NCI-H69 (cell line): ENCODE results near the gene EFCAB14.
"Not testable (repeated sequence)": the region's sequence is repeated elsewhere in the genome, so short reads cannot be mapped to it uniquely, and the experiment has no call there.

Source experiments
- DNase-seq: peaks from one replicate; lab custom pipeline; 2025; lab: John Stamatoyannopoulos, UW

The EFCAB14 gene

DNA sequence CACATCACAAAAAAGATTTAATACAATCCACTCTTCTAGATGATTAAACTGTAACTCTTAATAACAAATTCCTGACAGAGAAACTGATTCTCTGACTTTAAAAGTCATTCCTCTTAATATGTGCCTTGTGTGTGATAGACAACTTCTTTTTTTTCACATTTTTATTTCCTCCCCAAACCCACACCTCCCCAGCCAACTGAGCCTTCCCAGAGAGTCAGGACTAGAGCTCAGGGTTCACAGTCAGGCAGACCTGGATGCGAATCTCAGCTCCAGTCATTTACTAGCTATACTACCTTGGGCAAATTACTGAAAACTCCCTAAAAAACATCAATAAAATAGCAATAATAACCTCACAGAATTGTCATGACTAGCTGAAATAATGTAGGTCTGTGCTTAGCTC, 64.9 kb downstream of the EFCAB14 start:
- no peak for DNase-seq

DNA sequence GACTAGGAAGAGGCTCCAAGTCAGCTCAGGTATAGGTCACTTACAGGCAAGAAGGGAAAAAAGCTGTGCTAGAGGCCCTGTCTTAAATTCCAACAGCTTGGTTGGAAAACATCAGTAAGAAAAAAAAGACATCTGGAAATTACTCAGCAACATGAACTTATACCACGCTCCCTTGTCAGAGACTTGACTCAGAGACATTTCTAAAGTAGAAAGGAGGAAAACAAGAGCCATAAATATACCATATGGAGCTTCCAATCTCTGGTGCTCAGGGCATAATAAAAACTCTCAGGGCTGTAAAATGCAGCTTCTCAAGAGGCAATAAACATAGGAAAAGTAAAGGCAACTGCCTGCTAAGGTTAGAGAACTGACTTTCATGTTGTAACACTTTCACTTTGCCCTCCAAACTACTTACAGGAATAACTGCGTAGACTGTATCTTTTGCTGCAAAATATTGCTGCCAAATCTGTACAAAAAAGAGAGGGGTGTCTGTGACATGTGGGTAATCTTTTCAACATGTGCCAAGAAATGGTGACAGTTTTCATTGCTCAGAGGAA, 65.4 kb downstream of the EFCAB14 start:
- DNase-seq: no peak

- no peak for DNase-seq
These were observed 66.4 kb downstream of the EFCAB14 start for GRCh38 chr1:46652321-46653100.

- DNase-seq: not testable (repeated sequence)
These were observed 67.8 kb downstream of the EFCAB14 start for GRCh38 chr1:46651152-46651551.

GRCh38 chr1:46650491-46650890, 68.4 kb downstream of the EFCAB14 start:
- no peak for DNase-seq

GRCh38 chr1:46649764-46650163, 69.2 kb downstream of the EFCAB14 start:
- DNase-seq: no peak

GRCh38 chr1:46647611-46648010, 71.3 kb downstream of the EFCAB14 start:
- DNase-seq: no peak

DNA sequence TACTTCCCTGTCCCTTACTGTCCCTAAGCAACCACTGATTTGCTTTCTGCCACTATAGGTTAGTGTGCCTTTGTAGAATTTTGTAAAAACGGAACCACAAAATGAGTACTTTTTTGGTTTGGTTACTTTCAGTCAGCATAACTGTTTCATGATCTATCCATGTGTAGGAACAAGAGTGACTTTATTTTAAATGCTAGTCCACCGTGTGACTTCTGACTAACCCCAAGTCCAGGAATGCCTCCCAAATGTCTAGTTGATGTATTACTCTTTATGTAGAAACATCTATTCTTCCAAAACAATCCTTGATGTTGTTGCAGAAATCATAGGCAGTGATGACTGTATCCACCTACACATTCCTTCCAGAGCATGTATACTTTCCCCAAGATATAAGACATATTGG, 72.1 kb downstream of the EFCAB14 start:
- DNase-seq: no peak

DNA sequence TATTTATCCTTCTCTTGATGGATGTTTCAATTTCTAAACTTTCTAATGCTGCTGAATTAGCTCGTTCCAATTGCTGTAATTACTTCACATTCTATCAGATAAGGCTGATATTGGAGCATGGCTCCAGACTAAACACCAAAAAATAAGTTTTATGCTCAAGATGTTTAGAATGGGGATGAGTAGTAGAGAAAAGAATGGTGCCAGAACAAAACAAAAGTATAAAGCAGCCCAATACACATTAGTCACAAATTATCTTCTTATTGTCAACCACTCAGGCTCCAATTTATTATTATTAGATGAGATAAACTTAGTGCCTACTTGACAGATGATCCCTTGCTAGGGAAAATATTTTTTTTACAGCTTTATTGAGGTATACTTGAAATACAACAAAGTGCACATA, 72.6 kb downstream of the EFCAB14 start:
- no peak for DNase-seq

- no peak for DNase-seq
These were observed 73.1 kb downstream of the EFCAB14 start for GRCh38 chr1:46645815-46646214.

- peak; percentile 96 for DNase-seq
These were observed 75.5 kb downstream of the EFCAB14 start for GRCh38 chr1:46643368-46643775.

GRCh38 chr1:46642115-46642680, 76.7 kb downstream of the EFCAB14 start:
- DNase-seq: peak; percentile 40

DNA sequence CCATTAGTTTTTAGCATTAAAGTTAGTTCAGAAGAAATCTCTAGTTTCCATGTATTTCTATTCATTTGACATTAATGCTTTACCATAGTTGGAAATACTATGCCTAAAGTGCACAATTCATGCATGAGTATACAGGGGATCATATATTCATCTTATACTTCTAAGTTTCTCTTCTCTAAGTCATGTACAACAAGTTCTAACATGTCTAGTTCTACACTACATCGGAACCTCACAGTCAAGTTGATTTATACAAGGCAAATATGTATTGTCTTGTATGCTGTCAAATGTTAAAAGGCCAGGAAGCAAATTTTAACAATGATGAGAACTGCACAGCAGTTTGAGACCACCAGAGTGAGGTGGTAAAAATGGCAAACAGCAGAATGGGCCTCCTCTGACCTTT, 79.4 kb downstream of the EFCAB14 start:
- DNase-seq: peak; percentile 17

DNA sequence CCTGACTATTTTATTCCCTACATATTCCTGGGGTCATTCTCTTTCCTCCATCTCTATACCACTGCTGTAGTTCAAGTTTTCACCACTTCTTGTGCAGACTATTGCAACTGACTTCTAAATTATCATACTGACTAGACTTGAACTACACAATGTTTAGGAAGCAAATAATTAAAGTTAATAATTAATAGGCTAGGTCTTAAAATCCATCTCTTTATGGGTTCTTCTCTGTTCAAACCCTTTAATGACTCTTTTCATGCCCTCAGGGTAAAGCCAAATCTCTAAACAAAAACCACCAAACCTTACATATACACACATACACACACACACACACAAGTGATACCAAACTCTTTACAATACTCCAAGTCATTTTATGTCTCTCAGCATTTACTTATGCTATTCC, 80.0 kb downstream of the EFCAB14 start:
- DNase-seq: no peak

- DNase-seq: no peak
These were observed 81.3 kb downstream of the EFCAB14 start for GRCh38 chr1:46637444-46638083.

- no peak for DNase-seq
These were observed 83.7 kb downstream of the EFCAB14 start for GRCh38 chr1:46635205-46635604.

DNA sequence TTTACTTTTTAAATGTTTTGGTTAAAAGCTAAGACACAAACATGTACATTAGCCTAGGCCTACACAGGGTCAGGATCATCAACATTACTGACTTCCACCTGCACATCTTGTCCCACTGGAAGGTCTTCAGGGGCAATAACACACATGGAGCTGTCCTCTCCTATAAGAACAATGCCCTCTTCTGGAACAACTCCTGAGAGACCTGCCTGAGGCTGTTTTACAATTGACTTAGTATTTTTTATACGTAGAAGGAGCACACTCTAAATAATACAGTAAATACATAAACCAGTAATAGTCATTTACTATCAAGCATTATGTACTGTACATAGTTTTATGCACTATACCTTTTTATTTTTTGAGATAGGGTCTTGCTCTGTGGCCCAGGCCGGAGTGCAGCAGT, 88.2 kb downstream of the EFCAB14 start:
- DNase-seq: peak; percentile 13
